GM18517 (cell line): ENCODE measurements around the gene DNAH2.

Experiments
- ATAC-seq: cut with Tn5 transposase; IDR thresholded peaks from one replicate; pipeline ENCODE4 v1.9.1; 2021; ENCODE audit warnings: mild to moderate bottlenecking, moderate library complexity; ENCODE audit not compliant: unreplicated experiment

DNAH2 gene

DNA sequence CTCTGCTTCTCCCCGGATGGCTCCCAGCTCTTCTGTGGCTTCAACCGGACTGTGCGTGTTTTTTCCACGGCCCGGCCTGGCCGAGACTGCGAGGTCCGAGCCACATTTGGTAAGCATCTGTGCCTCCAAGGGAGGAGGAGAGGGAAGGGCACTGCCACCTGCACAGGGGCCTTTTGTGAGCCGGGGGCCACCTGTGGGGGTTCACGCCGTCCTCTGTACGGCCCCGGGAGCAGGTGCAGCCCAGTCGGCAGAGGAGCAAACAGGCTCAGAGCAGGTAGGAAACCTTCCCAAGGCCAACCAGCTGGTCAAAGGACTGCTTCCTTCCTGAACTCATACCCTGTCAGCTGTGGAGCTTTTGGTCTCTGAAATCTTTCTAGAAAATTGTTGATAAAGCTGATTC is 15.9 kb upstream of the DNAH2 start:
- no peak for ATAC-seq

DNA sequence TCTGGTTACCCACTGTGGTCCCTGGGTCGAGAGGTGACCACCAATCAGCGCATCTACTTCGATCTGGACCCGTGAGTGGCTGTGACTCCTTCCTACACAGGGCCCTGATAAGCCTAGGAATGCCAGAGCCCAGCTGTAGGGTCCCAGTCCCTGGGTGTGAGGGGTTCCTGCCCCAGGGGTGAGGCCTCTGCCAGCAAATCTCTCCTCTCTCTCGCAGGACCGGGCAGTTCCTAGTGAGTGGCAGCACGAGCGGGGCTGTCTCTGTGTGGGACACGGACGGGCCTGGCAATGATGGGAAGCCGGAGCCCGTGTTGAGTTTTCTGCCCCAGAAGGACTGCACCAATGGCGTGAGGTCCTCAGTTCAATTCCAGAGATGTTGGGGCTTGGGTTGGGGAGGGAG is 14.8 kb upstream of the DNAH2 start:
- ATAC-seq: no peak

DNA sequence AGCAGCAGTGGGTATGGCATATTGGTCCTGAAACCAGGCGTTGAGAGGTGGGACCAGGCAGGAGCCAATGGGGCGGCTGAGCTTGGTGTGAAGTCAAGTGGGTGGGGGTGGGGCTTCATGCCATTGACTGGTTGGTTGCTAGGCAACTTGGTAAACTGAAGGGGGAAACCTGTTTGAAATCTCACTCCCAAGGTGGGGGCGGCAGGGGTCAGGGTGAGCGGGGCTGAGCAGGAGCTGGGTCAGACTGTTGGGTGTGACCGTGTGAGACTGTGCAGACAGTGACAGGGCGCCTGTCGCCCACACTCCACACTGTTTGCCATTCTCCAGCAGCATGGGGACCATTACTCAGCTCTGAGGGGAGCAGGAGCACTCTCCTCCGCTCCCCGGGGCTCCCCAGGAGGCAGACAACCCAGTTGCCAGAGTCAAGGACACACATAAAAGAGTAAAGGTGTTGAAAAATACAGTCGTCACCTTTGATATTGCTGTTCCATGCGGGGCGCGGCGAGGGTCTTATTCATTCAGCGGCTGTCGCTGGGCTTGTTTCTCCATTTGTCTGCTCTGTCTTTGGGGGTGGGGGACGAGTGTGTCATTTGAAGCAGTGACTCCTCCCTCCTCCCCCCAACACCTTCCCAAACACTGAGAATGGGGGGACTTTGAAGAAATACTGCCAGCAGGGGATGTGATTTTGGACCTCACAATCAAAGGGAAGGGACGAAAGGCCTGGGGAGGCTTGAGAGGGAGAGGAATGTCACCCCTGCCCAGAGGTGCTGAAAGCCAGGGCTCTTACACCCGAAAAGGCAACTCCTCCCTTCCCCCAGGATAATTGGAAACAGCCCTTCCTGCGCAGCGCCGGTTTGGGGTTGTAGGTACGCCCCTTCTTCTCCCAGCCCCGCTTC is 13.7 kb upstream of the DNAH2 start:
- ATAC-seq: no peak

DNA sequence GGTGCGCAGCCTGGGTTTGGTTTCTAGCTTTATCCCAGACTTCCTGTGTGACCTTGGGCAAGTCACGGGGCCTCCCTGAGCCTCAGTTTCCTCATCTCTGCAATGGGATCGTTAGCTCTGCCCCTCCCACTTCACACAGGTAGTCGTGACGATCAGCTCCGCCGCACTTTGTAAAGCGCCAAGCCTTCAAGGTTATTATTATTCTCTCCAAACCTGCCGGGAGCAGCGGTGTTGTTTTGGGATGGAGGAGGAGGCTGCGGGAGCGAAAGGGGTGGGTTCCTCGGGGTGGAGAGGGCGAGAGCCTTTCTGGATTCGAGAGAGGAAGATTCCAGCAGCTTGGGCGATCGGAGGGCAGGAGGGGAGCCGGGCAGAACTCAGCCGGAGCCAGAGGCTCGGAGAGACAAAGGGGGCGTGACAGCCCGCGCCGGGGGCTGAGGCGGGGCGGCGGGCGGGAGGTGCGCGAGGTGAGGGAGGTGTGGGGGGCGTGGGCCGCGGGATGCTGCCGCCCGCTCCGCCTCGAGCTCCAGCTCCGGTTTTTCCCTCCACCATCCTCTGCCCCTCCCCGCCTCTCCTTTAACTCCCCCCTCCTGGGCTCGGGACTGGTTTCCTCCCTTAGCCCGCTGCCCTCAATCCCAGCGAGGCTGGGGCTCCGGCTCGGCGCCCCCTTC is 12.8 kb upstream of the DNAH2 start, which contains the start of gene EFNB3:
EFNB3 (plus strand) TSS at position 602 of the 668 bp plus-strand sequence. CDS start 397 bp downstream, outside the sequence.
- ATAC-seq: no peak

DNA sequence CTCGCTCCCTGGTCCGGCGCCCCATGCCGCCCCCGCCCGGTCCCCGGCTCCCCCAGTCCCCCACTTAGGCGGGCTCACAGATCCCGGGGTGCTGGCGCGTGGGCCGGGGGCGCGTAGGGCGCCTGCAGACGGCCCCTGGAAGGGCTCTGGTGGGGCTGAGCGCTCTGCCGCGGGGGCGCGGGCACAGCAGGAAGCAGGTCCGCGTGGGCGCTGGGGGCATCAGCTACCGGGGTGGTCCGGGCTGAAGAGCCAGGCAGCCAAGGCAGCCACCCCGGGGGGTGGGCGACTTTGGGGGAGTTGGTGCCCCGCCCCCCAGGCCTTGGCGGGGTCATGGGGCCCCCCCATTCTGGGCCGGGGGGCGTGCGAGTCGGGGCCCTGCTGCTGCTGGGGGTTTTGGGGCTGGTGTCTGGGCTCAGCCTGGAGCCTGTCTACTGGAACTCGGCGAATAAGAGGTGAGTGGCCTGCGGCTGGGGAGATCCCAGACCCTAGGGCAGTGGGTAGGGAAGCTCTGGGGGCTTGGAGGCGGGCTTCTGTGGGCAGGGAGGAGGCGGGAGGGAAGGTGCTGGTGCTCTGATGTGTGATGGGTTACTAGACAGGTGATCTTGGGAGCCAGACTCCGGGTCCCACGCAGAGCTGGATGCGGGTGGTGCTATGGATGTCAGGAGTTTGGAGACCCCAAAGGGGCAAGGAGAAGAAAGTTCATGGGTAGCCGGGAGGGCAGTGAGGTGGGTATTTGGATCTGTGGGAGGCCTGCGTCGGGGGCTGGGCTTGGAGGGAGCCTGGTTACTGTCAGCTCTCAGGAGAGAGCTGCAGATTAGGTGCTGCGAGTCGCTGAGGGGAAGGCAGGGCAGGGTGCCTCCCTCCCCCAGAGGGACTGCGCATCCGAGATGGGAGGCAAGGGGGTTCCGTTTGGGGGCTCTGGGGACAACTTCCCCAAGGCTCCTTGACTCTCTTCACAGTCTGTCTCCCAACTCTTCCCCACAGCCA is 12.0 kb upstream of the DNAH2 start:
- ATAC-seq: no peak

DNA sequence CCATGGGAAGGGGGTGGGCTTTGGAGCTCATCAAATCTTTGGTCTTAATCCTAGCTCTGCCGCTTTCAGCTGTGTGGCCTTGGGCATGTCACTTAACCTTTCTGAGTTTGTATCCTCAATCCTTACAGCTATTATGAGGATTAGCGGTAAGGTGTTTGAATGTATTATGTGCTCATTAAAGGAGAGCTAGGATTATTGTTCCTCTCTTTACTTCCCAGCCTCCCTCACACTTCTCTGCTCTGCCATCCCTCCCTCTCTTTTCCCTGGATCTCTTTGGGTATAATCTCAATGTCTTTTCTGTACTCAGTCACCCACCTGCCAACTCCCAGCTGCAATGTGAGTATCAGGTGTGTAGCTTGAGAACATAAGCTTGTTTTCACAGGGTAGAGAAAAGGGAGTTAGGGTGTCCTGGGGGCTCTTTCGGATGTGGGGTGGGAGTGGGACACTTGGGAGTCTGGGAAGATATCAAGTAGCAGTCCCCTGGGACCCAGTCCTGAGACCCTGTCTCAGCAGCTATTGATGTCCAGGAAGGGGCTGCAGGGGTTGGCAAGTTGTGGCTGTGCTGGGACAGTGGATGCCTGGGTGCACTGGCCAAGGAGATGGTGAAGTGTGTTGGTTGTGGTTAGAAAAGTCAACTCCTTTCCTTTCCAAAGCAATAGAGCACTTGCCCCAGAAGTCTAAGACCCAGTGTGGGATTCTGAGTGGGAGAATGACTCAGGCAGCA is 10.8 kb upstream of the DNAH2 start:
- no peak for ATAC-seq

DNA sequence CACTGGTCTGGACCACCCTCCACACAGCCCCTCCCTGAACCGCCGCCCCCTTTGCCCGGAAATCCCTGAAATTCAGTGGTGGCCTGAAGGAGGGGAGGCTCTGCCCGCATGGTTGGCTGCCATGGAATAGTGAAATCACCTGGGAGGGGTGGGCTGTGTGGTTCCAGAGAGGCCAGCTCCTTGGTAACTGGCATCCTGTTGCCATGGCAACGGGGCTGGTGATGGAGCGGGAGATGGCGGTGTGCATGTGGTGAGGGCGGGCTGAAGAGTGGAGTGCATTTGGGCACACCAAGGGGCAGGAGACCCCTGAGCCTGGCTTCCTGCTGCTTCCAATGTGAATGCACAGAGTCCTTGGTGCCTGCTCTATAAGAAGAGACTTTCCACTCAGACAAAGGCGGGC is 10.1 kb upstream of the DNAH2 start:
- ATAC-seq: no peak

DNA sequence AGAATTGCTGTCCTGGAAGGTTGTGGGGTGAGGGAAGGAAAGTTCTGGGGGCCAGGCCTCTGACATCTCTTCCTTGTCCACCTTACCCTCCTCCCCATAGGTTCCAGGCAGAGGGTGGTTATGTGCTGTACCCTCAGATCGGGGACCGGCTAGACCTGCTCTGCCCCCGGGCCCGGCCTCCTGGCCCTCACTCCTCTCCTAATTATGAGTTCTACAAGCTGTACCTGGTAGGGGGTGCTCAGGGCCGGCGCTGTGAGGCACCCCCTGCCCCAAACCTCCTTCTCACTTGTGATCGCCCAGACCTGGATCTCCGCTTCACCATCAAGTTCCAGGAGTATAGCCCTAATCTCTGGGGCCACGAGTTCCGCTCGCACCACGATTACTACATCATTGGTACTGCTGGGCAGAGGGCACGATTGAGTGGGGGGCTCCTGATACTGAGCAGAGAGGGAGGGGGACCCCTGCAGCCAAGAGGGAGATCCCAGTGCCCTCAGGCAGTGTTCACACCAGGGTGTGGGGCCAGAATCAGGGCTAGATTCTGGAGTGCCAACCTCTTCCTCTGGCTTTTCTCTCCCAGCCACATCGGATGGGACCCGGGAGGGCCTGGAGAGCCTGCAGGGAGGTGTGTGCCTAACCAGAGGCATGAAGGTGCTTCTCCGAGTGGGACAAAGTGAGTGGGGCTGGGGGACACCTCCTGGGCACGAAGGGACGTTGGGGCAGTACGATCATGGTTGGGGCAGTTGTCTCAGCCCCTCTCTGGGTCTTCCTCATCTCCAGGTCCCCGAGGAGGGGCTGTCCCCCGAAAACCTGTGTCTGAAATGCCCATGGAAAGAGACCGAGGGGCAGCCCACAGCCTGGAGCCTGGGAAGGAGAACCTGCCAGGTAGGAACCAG is 9.4 kb upstream of the DNAH2 start:
- ATAC-seq: no peak

DNA sequence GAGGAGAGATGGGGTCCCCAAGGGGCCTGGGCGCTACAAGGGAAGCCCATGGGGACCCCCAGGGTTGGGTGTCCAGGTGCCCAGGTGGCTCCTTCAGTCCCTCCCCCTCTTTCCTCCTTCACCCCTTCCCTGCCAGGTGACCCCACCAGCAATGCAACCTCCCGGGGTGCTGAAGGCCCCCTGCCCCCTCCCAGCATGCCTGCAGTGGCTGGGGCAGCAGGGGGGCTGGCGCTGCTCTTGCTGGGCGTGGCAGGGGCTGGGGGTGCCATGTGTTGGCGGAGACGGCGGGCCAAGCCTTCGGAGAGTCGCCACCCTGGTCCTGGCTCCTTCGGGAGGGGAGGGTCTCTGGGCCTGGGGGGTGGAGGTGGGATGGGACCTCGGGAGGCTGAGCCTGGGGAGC is 8.5 kb upstream of the DNAH2 start:
- ATAC-seq: no peak

DNA sequence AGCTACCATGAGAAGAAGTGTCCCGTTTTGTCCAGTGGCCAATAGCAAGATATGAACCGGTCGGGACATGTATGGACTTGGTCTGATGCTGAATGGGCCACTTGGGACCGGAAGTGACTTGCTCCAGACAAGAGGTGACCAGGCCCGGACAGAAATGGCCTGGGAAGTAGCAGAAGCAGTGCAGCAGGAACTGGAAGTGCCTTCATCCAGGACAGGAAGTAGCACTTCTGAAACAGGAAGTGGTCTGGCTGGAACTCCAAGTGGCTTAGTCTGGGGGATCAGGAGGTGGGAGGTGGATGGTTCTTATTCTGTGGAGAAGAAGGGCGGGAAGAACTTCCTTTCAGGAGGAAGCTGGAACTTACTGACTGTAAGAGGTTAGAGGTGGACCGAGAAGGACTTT is 7.2 kb upstream of the DNAH2 start:
- ATAC-seq: no peak

DNA sequence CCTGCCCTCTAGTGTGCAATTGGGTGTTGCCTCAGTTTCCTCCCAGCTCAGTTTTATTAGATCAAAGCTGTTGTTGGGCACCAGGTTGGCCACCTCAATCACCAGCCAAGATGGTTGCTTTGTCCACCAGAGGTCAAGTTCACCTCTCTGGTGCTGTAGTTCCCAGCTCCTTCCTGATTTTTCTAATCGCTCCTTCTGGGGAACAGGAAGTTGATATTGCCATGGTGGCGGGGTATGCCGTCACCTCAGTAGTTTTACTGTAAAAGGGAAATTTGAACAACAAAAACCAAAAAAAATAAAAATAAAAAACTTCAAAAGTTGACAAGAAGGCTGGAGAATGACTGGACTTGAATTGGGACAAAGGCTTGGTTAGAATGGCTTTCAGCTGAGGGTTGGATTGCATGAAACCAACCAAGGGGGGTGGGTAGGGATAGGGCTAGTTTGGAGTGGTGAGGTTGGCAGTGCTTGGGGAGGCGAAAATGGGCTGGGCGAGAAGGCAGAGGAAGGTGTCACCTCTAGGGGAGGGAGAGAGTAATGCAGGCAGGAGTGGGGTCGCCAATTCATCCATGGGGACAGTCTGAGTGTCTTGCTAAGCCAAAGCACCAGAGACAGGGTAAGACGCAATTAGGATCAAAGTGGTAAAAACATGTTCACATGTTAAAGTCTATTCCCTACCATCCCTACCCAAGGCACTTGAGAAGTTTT is 6.3 kb upstream of the DNAH2 start:
- no peak for ATAC-seq

DNA sequence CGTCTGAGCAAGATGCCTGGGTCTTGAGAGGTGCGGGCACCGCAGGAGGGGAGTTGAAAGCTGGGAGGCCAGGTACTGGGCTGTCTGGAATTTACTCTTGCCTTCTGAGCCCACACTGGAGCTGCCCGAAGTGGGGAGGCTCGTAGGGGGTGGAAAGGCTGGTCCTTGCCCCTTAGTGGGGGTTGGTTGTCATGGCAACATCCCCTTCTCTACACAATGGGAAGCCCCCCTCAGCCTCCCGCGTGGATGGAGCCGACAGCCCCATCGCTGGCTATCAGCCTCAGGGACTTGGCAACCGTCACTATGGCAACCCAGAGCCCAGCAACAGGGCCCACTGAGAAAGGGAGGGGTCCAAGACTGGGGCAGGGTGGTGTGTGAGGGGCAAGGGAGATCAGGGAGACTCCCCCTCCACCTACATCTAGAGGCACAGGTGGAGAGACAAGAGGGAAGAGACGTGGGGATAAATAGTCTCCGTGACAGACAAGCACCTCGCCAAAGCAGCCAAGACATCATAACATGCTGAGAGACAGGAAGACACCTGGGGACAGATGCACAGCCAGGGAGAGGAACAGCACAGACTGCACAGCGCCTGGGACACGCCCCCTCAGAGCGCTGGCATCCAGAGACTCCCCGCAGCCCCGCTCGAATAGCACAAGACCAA is 5.3 kb upstream of the DNAH2 start:
- no peak for ATAC-seq

DNA sequence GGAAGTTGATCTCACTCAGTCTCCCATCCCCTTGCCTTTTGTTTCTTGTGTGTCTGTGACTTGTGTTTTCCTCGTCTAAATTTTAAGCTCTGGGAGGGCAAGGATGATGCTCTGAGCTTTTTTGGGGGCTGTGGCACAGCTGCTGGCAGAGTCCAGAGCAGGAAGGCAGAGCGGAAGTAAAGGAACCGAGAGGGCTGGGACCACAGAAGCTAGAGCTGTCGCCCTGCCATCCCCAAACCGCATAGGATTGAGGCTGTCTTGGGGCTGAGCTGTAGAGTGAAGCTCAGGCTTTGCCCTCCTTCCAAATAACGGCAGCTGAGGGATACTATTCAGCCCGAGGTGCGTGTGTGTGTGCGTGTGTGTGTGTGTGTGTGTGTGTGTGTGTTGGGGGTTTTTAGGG is 3.8 kb upstream of the DNAH2 start:
- no peak for ATAC-seq

DNA sequence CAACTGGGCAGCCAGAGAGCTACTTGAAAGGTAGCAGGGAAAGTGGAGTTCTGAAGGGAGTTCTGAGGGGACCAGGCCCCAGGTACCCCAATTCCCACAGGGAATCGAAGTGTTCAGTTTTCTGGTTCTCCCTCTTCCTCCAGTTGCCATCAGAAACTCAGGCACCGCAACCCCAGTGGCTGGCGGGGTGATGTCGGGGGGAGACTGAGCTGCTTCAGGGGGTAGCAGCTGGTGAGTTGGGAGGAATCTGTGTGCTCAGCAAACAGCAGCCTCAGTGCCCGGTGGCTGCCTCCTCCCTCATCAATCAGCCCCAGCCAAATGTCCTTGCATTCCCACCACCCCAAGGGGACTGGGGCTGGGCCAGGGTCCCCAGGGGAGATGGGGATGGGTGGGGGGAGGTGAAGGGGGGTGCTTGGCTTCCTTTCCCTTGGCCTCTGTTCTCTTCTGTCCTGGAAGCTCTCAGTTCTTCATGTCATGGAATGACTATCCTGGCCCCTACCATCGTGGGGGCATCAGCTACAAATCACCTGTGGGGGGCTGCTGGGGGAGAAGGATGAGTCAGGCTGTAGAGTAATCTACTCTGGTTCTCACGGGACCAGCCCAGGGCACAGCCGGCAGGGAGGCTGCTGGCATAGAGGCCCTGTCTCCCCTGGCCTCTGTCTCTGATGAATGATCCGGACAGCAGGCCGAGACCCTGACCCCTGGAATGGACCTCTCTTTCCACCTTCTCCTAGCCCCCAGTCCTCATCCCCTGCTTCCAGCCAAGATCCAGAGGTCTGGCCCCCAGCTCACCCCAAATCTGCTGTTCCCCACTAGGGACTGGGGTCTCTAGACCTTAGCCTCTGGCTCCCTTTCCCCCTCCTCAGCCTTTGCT is 2.6 kb upstream of the DNAH2 start:
- ATAC-seq: no peak

DNA sequence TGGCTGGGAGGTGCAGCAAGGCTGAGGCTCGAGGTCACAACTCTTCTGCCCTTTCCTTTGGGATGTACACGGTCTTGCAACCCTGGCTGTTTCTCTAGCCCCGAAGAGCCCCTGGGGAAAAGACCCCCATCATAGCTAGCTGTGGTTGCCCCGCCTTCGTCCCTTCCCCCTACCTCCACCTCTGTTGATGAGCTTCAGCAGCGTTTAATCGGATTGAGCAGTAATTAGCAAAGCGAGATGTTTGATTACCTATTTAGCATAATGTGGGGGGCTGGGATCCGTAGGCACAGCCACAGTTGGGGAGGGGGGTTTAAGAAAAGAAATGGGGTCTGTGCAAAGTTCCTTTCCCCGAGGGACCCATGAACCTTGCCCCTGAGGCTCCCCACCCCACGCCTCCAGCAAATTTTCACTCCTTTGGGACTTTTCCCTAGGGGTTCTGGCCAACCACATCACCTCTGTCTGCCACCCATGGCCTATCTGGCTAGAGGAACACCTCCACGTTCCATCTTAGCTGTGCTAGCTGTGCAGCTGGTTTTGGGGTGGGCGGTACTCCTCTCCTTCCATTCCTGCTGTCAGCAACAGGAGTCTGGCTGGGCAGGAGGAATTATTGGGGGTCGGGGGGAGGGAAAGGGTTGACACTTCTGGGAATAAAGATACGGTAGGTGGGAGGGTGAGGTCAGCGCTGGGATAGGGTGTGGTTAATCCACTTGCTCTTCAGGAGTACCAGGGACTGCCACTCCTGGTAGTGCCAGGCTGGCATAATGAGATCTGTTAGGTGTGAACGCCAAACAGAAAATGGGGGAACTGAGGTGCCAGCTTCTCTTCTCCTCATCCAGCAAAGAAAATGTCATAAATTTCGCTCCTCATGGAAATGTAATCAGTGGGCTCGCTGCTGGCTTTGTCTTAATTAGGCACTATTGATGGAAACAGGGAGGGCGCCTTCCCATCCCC is 1.3 kb upstream of the DNAH2 start:
- no peak for ATAC-seq

DNA sequence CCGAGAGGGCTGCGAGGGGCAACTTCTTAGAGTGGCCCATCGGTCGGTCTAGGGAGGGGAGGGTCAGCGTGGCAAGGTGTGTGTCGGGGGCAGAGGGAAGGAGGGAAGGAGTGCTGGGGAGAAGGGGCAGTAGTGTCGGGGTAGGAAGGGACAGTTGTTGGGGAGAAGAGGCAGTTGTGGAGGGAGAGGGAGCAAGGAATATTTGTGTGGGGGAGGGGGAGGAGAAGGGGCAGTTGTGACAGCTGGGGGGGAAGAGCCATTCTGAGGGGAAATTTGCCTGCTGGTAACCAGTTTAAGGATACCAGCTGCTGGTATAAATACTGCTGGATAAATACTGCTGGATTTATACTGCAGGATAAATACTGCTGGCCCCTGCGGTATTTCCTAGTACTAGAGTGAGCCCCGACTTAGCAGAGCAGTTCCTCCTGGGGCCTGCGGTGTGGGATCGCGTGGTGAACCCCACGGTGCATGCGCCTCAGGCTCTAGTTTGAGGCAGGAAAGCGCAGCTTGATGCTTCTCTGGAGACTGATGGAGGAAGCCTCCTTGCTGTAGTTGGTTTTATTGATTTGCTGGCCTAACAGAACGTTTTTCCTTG is 309 bp downstream of the DNAH2 start:
- no peak for ATAC-seq
